ENCODE results near the gene TXNRD3.
"Not testable (repeated sequence)": the region's sequence is repeated elsewhere in the genome, so short reads cannot be mapped to it uniquely, and the experiment has no call there.

TXNRD3 gene

DNA sequence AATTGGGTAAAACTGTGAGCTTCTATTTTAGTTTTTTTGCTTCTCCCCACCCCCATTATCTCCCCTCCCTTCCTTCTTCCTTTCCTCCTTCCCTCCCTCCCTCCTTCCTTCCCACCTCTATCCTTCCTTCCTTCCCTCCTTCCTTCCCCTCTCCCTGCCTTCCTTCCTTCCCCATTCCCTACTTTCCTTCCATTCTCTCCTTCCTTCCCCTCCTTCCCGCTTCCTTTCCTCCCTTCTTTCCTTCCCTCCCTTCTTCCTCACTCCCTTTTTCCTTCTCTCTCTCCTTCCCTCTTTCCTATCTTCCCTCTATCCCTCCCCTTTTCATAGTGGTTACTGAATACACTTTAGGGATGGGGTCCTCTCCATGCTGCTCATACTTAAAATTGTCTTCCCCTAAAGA, 55.8 kb downstream of the TXNRD3 start:
- CTCF ChIA-PET = no interaction called here
- DNase-seq (ENCODE audit: extremely low spot score) = no peak
- no peak for TF ChIP-seq LEF1 (IDR thresholded peaks at IDR 0.05; ENCODE audit: borderline replicate concordance)
- no peak for TF ChIP-seq BHLHE40 (IDR thresholded peaks at IDR 0.05; ENCODE audit: borderline replicate concordance)
- no peak for TF ChIP-seq FOXA1 (IDR thresholded peaks at IDR 0.05)
- no peak for TF ChIP-seq FOXK2 (IDR thresholded peaks at IDR 0.05)
- no peak for TF ChIP-seq TARDBP (IDR thresholded peaks at IDR 0.05)
- no peak for TF ChIP-seq L3MBTL2 (conservative IDR thresholded peaks at IDR 0.05)
- TF ChIP-seq ELF4 (IDR thresholded peaks at IDR 0.05) = no peak
- TF ChIP-seq, protein P1, sequence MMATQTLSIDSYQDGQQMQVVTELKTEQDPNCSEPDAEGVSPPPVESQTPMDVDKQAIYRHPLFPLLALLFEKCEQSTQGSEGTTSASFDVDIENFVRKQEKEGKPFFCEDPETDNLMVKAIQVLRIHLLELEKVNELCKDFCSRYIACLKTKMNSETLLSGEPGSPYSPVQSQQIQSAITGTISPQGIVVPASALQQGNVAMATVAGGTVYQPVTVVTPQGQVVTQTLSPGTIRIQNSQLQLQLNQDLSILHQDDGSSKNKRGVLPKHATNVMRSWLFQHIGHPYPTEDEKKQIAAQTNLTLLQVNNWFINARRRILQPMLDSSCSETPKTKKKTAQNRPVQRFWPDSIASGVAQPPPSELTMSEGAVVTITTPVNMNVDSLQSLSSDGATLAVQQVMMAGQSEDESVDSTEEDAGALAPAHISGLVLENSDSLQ (IDR thresholded peaks at IDR 0.05) = no peak
- no peak for TF ChIP-seq ZNF384 (IDR thresholded peaks at IDR 0.05)
- no peak for TF ChIP-seq FOXM1 (IDR thresholded peaks at IDR 0.05; ENCODE audit: borderline replicate concordance)
- TF ChIP-seq SP1 (IDR thresholded peaks at IDR 0.05) = no peak
- TF ChIP-seq NFRKB (IDR thresholded peaks at IDR 0.05) = no peak
- TF ChIP-seq CTBP1 (IDR thresholded peaks at IDR 0.05; ENCODE audit: borderline replicate concordance) = no peak
- TF ChIP-seq HDGF (IDR thresholded peaks at IDR 0.05; ENCODE audit: borderline replicate concordance) = no peak
- no peak for TF ChIP-seq ARNT (IDR thresholded peaks at IDR 0.05)
- TF ChIP-seq SUZ12 (IDR thresholded peaks at IDR 0.05) = no peak
- POLR2A ChIA-PET = no interaction called here

DNA sequence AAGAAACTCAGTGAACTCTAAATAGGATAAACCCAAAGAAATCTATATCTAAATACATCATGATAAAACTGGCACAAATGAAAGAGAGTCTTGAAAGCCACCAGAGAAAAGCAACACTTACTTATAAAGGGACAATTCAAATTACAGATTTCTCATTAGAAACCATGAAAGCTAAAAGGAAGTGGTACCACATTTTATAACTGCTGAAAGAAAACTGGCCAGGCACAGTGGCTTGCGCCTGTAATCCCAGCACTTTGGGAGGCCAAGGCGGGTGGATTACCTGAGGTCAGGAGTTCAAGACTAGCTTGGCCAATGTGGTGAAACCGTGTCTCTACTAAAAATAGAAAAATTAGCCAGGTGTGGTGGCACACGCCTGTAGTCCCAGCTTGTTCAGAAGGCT, 59.4 kb downstream of the TXNRD3 start:
- DNase-seq (ENCODE audit: extremely low spot score); POLR2A ChIA-PET; CTCF ChIA-PET: not testable (repeated sequence)

DNA sequence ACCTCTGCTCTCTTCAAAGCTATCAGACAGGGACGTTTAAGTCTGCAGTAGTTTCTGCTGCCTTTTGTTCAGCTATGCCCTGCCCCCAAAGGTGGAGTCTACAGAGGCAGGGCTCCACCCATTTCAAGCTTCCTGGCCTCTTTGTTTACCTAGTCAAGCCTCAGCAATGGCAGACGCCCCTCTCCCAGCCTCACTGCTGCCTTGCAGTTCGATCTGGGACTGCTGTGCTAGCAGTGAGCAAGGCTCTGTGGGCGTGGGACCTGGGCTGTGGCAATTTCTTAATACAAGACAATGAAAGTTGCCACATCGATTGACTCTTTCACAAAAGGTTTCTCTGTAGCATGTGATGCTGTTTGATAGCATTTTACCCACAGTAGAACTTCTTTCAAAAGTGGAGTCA, 63.4 kb downstream of the TXNRD3 start:
- DNase-seq (ENCODE audit: extremely low spot score); POLR2A ChIA-PET; CTCF ChIA-PET: not testable (repeated sequence)

DNA sequence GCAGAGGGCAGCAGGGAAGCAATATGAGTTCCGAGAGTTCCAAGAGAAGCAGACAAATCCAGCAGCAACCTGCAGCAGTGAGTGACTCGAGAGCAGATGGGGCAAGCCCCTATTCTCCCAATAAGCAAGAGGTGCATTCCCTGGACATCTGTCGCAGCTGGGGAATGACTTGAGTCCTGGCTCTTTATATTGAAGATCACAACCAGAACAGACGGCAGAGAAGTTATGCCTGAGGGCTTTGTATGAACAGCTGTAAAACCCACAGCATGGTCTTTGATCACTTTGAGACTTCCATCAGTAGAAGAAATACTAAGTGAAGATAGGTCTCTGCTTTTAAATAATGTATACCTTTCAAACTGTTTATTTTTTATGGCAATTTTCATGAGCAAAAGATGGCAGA, 72.6 kb downstream of the TXNRD3 start:
- ChIA-PET POLR2A (no interaction called here), CTCF (no interaction called here)
- no peak for DNase-seq (ENCODE audit: extremely low spot score)
- no peak for TF ChIP-seq FOXM1 (IDR thresholded peaks at IDR 0.05; ENCODE audit: borderline replicate concordance)
- TF ChIP-seq ELF4 (IDR thresholded peaks at IDR 0.05) = no peak
- TF ChIP-seq CTBP1 (IDR thresholded peaks at IDR 0.05; ENCODE audit: borderline replicate concordance) = no peak
- TF ChIP-seq LEF1 (IDR thresholded peaks at IDR 0.05; ENCODE audit: borderline replicate concordance) = no peak
- TF ChIP-seq FOXK2 (IDR thresholded peaks at IDR 0.05) = no peak
- TF ChIP-seq L3MBTL2 (conservative IDR thresholded peaks at IDR 0.05) = no peak
- TF ChIP-seq BHLHE40 (IDR thresholded peaks at IDR 0.05; ENCODE audit: borderline replicate concordance) = no peak
- TF ChIP-seq, protein P1 (IDR thresholded peaks at IDR 0.05) = no peak
- no peak for TF ChIP-seq ARNT (IDR thresholded peaks at IDR 0.05)
- no peak for TF ChIP-seq TARDBP (IDR thresholded peaks at IDR 0.05)
- TF ChIP-seq HDGF (IDR thresholded peaks at IDR 0.05; ENCODE audit: borderline replicate concordance) = no peak
- no peak for TF ChIP-seq SUZ12 (IDR thresholded peaks at IDR 0.05)
- TF ChIP-seq FOXA1 (IDR thresholded peaks at IDR 0.05) = no peak
- TF ChIP-seq ZNF384 (IDR thresholded peaks at IDR 0.05) = no peak
- no peak for TF ChIP-seq NFRKB (IDR thresholded peaks at IDR 0.05)
- no peak for TF ChIP-seq SP1 (IDR thresholded peaks at IDR 0.05)

DNA sequence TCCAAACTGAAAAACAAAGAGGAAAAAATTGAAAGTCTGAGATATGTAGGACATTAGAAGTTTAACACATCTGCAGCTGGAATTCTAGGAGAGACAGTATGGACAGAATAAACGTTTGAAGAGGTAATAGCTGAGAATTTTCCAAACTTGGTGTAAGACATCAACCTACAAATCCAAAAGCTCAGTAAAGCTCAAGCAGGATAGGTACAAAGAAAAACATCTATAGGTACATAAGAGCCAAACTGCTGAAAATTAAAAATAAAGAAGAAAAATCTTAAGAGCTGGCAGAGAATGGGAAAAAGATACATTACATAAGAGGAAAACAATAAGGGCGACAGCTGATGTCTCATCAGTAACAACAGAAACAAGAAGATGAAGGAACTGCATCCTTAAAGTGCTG, 73.4 kb downstream of the TXNRD3 start:
- no peak for DNase-seq (ENCODE audit: extremely low spot score)
- no peak for TF ChIP-seq LEF1 (IDR thresholded peaks at IDR 0.05; ENCODE audit: borderline replicate concordance)
- no peak for TF ChIP-seq ELF4 (IDR thresholded peaks at IDR 0.05)
- TF ChIP-seq, protein P1 (IDR thresholded peaks at IDR 0.05) = no peak
- TF ChIP-seq TARDBP (IDR thresholded peaks at IDR 0.05) = no peak
- TF ChIP-seq NFRKB (IDR thresholded peaks at IDR 0.05) = no peak
- TF ChIP-seq ZNF384 (IDR thresholded peaks at IDR 0.05) = no peak
- no peak for TF ChIP-seq SP1 (IDR thresholded peaks at IDR 0.05)
- no peak for TF ChIP-seq L3MBTL2 (conservative IDR thresholded peaks at IDR 0.05)
- no peak for TF ChIP-seq FOXK2 (IDR thresholded peaks at IDR 0.05)
- TF ChIP-seq FOXA1 (IDR thresholded peaks at IDR 0.05) = no peak
- no peak for TF ChIP-seq FOXM1 (IDR thresholded peaks at IDR 0.05; ENCODE audit: borderline replicate concordance)
- no peak for TF ChIP-seq CTBP1 (IDR thresholded peaks at IDR 0.05; ENCODE audit: borderline replicate concordance)
- TF ChIP-seq ARNT (IDR thresholded peaks at IDR 0.05) = no peak
- no peak for TF ChIP-seq SUZ12 (IDR thresholded peaks at IDR 0.05)
- no peak for TF ChIP-seq BHLHE40 (IDR thresholded peaks at IDR 0.05; ENCODE audit: borderline replicate concordance)
- no peak for TF ChIP-seq HDGF (IDR thresholded peaks at IDR 0.05; ENCODE audit: borderline replicate concordance)
- POLR2A ChIA-PET = no interaction called here
- CTCF ChIA-PET = no interaction called here

DNA sequence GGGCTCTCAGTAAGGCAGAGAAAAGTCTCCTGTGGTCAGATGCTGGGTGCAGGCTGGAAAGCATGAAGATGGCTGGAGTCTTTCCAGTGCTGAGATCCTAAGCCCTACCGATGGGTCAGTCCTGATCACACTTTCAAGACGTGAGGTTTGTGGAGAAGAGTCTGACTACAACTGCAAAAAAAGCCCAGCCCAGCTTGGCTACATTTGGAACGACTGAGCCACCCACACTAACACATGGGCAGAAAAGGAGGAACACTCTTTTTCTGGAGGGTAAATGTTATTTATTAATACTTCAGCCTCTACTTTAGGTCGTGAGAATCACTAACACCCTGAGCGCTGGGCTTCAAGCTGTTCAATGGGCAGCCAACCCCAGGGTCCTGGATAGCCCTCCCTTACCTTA, 74.2 kb downstream of the TXNRD3 start:
- DNase-seq (ENCODE audit: extremely low spot score) = no peak
- POLR2A ChIA-PET = no interaction called here
- CTCF ChIA-PET = no interaction called here
- TF ChIP-seq ZNF384 (IDR thresholded peaks at IDR 0.05) (no peak), LEF1 (IDR thresholded peaks at IDR 0.05; ENCODE audit: borderline replicate concordance) (no peak), ELF4 (IDR thresholded peaks at IDR 0.05) (no peak), SP1 (IDR thresholded peaks at IDR 0.05) (no peak), NFRKB (IDR thresholded peaks at IDR 0.05) (no peak), FOXK2 (IDR thresholded peaks at IDR 0.05) (no peak), HDGF (IDR thresholded peaks at IDR 0.05; ENCODE audit: borderline replicate concordance) (no peak), FOXM1 (IDR thresholded peaks at IDR 0.05; ENCODE audit: borderline replicate concordance) (no peak), TARDBP (IDR thresholded peaks at IDR 0.05) (no peak), CTBP1 (IDR thresholded peaks at IDR 0.05; ENCODE audit: borderline replicate concordance) (no peak), BHLHE40 (IDR thresholded peaks at IDR 0.05; ENCODE audit: borderline replicate concordance) (no peak), L3MBTL2 (conservative IDR thresholded peaks at IDR 0.05) (no peak), ARNT (IDR thresholded peaks at IDR 0.05) (no peak), FOXA1 (IDR thresholded peaks at IDR 0.05) (no peak), SUZ12 (IDR thresholded peaks at IDR 0.05) (no peak)
- TF ChIP-seq, protein P1 (IDR thresholded peaks at IDR 0.05) = no peak
